SK-N-MC (cell line): Measurements from ENCODE around the gene PDE4B.
A peak's percentile ranks its signal among the peaks of the same experiment; 100 is the strongest.
"Not testable (repeated sequence)": the region's sequence is repeated elsewhere in the genome, so short reads cannot be mapped to it uniquely, and the experiment has no call there.

Experiments
- DNase-seq: peaks from one replicate; pipeline ENCODE4 v3.0.0-alpha.2; 2011; ENCODE audit warnings: low read depth, low spot score
- H3K27ac ChIP-seq: fragments of 200-600 bp; sonication (generic); 2 replicates; pipeline ENCODE4 v1.5.1; 2016; ENCODE audit warnings: mixed run types
- H3K36me3 ChIP-seq: fragments of 200-600 bp; sonication (generic); 2 replicates; pipeline ENCODE4 v1.6.1; 2017; ENCODE audit warnings: antibody characterized with exemption, low read length, mixed read lengths; ENCODE audit not compliant: insufficient read depth
- H3K4me3 ChIP-seq: fragments of 200-600 bp; sonication (generic); 2 replicates; pipeline ENCODE4 v1.5.1; 2016
- H3K9ac ChIP-seq: fragments of 200-600 bp; sonication (generic); 2 replicates; pipeline ENCODE4 v1.8.0; 2017; ENCODE audit warnings: mixed run types, mixed read lengths; ENCODE audit not compliant: insufficient read length
- H3K9me3 ChIP-seq: fragments of 200-600 bp; sonication (generic); 2 replicates; pipeline ENCODE4 v1.6.1; 2017; ENCODE audit warnings: low read depth, mild to moderate bottlenecking, antibody characterized with exemption, low read length, moderate library complexity, mixed read lengths
- EZH2 ChIP-seq: fragments of 200-600 bp; sonication (generic); IDR thresholded peaks from one replicate; pipeline ENCODE4 v1.6.1; 2017; ENCODE audit warnings: antibody characterized with exemption
- FOXP2 ChIP-seq: optimal IDR thresholded peaks from 2 replicates; pipeline ENCODE3; 2011; ENCODE audit warnings: mild to moderate bottlenecking, moderate library complexity; ENCODE audit not compliant: insufficient read depth; ENCODE audit errors: extremely low read length, control extremely low read depth
- POLR2AphosphoS5 ChIP-seq: IDR thresholded peaks from 2 replicates; pipeline ENCODE4 v1.6.1; 2012; ENCODE audit warnings: mild to moderate bottlenecking, low read depth, low read length, borderline replicate concordance

Gene PDE4B

DNA sequence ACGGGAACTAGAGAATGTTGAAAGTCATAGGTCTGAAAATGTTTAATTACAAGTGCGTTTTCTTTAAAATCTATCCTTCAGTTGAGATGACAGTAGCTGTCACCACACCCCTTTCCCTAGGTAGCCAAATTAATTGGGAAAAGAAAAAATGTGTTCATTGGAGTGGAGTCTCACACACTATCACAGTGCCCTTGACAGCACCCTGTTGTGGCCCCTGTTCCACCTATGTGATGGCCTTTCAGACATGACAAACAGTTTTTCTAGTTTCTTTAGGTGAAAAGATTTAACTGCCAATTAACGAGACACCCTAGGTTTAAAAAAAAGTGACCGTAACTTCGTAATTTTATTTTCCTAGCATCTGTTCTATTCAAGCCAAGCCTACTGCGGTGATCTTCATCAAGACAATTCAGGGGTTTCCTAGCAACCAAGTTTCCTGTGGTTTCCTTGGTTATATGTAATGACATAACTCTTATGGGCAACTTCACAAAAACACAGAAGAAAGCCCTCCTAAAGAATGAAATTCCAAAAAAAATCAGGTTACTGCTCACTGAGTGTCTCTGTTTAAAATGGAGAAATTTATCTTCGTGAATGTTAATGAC lies 298.3 kb downstream of the PDE4B start:
- Histone ChIP-seq H3K9ac (no peak overlapping the region), H3K9me3 (no peaks in the 10 kb centered on the region), H3K36me3 (no peaks in the 10 kb centered on the region), H3K4me3 (no peak overlapping the region), H3K27ac (no peak overlapping the region)
- TF ChIP-seq POLR2AphosphoS5 (no peak), FOXP2 (no peak), EZH2 (no peak)
- DNase-seq = peak; percentile 52

DNA sequence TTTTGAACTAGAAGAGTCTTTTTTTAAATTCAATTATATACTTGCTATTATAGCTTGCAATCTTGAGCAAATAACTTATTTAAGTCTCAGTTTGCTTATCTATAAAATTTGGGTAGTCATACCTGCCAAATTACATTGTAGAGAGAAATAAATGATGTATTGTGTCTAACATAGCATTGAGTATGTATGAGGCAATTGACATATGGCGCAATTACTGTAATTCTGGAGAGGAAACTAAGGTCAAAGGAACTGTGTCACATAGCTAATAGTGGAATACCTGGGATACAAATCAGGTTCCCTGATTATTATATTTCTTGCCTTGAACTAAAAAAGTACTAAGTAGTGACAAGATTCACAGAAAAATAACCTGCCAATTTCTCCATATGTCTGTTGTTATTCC lies 302.5 kb downstream of the PDE4B start:
- no peak overlapping the region for H3K4me3 ChIP-seq
- DNase-seq = no peak
- no peaks in the 10 kb centered on the region for H3K36me3 ChIP-seq
- no peaks in the 10 kb centered on the region for H3K9me3 ChIP-seq
- no peak for TF ChIP-seq EZH2
- no peak for TF ChIP-seq FOXP2
- no peak for TF ChIP-seq POLR2AphosphoS5
- no peak overlapping the region for H3K27ac ChIP-seq
- no peak overlapping the region for H3K9ac ChIP-seq

DNA sequence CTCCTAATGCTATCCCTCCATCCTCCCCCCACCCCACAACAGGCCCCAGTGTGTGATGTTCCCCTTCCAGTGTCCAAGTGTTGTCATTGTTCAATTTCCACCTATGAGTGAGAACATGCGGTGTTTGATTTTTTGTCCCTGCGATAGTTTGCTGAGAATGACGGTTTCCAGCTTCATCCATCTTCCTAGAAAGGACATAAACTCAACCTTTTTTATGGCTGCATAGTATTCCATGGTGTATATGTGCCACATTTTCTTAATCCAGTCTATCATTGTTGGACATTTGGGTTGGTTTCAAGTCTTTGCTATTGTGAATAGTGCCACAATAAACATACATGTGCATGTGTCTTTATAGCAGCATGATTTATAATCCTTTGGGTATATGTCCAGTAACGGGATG lies 308.3 kb downstream of the PDE4B start:
- not testable (repeated sequence) for H3K9me3 ChIP-seq, H3K36me3 ChIP-seq, H3K9ac ChIP-seq, DNase-seq, H3K4me3 ChIP-seq, H3K27ac ChIP-seq

DNA sequence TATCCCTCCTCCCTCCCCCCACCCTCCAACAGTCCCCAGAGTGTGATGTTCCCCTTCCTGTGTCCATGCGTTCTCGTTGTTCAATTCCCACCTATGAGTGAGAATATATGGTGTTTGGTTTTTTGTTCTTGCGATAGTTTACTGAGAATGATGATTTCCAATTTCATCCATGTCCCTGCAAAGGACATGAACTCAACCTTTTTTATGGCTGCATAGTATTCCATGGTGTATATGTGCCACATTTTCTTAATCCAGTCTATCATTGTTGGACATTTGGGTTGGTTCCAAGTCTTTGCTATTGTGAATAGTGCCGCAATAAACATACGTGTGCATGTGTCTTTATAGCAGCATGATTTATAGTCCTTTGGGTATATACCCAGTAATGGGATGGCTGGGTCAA lies 311.4 kb downstream of the PDE4B start:
- H3K9ac ChIP-seq, H3K9me3 ChIP-seq, DNase-seq, H3K27ac ChIP-seq, H3K36me3 ChIP-seq, H3K4me3 ChIP-seq: not testable (repeated sequence)

DNA sequence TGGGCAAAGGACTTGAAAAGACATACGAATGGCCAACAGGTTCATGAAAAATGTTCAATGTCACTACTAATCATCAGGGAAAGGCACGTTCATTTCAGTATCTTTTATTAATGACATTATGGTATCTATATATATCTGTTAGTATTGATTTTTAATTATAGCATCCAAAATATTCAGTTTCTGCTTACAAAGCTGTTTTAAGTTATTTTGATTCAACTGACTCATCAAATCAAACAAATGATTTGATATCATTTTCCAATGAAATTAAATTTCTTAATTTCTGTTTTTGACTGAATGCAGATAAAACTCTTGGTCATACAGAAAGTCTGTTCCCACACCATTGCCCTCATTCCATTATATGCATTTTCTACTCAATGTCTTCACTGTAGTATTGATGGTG lies 315.9 kb downstream of the PDE4B start:
- H3K9ac ChIP-seq = no peak overlapping the region
- no peaks in the 10 kb centered on the region for H3K9me3 ChIP-seq
- no peak overlapping the region for H3K27ac ChIP-seq
- H3K36me3 ChIP-seq = no peaks in the 10 kb centered on the region
- no peak overlapping the region for H3K4me3 ChIP-seq
- TF ChIP-seq POLR2AphosphoS5 (no peak), EZH2 (no peak), FOXP2 (no peak)
- no peak for DNase-seq

DNA sequence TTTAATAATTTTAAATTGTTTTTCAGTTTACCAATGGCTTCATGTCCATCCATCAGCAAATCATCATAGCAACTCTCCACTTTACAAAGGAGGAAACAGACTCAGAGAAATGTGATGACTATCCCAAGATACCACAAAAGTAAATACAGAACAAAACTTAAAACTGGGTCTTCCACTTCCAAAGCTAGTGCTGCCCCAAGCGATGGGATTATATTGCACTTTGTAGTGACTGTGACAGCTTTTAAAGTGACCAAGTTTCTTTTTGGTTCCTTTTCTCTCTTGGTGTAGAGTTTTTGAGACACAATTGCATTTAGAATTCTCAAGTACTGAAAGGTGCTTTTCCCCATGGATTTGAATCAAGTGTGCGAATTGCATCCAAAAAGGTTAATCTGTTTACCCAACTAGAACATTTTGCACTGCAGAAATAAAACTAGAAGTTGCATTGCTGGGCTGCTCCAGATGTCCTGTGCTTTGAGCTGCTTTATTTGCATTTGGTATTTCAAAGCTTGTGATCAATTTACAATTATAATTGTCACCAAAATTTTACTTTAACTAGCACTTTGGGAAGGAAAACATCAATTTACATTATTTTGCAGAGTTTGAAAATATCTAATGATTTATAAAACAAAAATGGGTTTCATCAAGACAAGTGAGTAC lies 320.2 kb downstream of the PDE4B start:
- H3K36me3 ChIP-seq = no peaks in the 10 kb centered on the region
- TF ChIP-seq FOXP2 (no peak), POLR2AphosphoS5 (no peak), EZH2 (no peak)
- no peak overlapping the region for H3K9ac ChIP-seq
- no peaks in the 10 kb centered on the region for H3K9me3 ChIP-seq
- H3K4me3 ChIP-seq = no peak overlapping the region
- no peak for DNase-seq
- H3K27ac ChIP-seq = no peak overlapping the region

DNA sequence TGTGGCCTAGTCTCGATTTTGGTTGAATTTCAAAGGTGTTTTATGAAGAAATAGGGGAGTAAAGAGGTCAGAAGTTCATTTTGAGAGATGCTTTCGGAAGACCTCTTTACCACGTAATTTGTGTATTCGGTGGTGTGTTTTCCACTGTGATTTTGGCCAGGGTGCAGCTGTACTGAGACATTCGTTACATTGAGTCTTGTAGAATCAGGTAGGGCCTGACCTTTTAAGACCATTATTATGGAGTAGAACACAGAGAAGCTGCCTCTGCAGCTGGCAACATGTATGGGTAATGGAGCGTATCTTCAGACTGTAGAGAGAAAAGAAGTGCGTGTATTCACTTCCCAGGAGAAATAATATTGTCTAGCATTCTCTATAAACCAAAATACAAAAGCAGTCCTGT lies 326.5 kb downstream of the PDE4B start:
- DNase-seq = no peak
- H3K9ac ChIP-seq = no peak overlapping the region
- TF ChIP-seq EZH2 (no peak), FOXP2 (no peak), POLR2AphosphoS5 (no peak)
- no peaks in the 10 kb centered on the region for H3K36me3 ChIP-seq
- H3K9me3 ChIP-seq = no peaks in the 10 kb centered on the region
- no peak overlapping the region for H3K4me3 ChIP-seq
- no peak overlapping the region for H3K27ac ChIP-seq

DNA sequence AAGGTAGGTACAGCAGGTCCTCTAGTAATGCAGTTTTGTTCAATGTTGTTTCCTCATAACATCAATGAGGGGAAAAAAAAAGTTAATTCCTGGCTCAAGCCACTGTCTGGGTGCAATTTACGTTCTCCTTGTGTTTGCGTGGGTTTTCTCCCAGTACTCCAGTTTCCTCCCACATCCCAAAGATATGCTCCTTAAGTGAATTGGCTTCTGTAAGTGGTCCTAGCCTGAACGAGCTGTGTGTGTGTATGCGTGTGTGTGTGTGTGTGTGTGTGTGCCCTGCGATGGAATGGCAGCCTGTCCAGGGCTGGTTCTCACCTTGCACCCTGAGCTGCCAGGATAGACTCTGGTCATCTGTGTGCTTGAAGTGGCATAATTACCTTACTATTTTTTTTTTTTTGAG lies 332.0 kb downstream of the PDE4B start:
- Histone ChIP-seq H3K36me3 (no peaks in the 10 kb centered on the region), H3K9me3 (no peaks in the 10 kb centered on the region), H3K9ac (no peak overlapping the region), H3K27ac (no peak overlapping the region), H3K4me3 (no peak overlapping the region)
- TF ChIP-seq POLR2AphosphoS5 (no peak), EZH2 (no peak)
- DNase-seq = no peak

DNA sequence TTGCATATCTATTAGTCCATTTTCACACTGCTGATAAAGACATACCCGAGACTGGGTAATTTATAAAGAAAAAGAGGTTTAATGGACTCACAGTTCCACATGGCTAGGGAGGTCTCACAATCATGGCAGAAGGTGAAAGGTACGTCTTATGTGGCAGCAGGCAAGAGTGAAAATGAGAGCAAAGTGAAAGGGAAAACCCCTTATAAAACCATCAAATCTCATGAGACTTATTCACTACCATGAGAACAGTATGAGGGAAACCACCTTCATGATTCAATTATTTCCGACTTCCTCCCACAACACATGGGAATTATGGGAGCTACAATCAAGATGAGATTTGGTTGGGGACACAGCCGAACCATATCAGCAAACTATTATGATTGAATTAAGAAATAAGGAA lies 335.9 kb downstream of the PDE4B start:
- DNase-seq, H3K36me3 ChIP-seq, H3K4me3 ChIP-seq, H3K9ac ChIP-seq, H3K27ac ChIP-seq, H3K9me3 ChIP-seq: not testable (repeated sequence)
